IPS-18c (cell line): ENCODE measurements around the gene SGCD.

Experiments used
- H3K4me3 ChIP-seq: 2 replicates; pipeline ENCODE4 v1.7.0; 2013; ENCODE audit warnings: low read depth, mild to moderate bottlenecking, low read length, moderate library complexity; ENCODE audit not compliant: insufficient read depth
- H3K9me3 ChIP-seq: one replicate; pipeline ENCODE4 v1.6.1; 2013; ENCODE audit warnings: mild to moderate bottlenecking, low read length, moderate library complexity; ENCODE audit not compliant: control insufficient read depth, insufficient read depth

SGCD gene

DNA sequence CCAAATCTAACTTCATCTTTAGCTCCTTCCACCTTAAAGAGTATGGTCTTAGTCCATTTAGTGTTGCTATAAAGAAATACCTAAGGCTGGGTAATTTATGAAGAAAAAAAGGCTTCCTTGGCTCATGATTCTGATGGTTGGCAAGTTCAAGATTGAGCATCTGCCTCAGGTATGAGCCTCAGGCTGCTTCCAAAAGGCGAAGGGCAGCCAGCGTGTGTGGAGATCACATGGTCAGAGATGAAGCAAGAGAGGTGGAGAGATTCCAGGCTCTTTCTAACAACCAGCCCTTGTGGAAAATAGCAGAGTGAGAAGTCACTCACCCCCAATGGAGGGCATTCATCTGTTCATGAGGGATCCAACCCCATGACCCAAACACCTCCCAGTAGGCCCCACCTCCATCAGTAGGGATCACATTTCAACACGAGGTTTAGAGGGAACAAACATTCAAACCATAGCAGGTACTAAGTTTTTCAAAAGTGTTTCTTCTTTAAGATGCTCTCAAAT is 225.9 kb downstream of the SGCD start:
- Histone ChIP-seq H3K9me3 (no peaks in the 10 kb centered on the region), H3K4me3 (no peak overlapping the region)

DNA sequence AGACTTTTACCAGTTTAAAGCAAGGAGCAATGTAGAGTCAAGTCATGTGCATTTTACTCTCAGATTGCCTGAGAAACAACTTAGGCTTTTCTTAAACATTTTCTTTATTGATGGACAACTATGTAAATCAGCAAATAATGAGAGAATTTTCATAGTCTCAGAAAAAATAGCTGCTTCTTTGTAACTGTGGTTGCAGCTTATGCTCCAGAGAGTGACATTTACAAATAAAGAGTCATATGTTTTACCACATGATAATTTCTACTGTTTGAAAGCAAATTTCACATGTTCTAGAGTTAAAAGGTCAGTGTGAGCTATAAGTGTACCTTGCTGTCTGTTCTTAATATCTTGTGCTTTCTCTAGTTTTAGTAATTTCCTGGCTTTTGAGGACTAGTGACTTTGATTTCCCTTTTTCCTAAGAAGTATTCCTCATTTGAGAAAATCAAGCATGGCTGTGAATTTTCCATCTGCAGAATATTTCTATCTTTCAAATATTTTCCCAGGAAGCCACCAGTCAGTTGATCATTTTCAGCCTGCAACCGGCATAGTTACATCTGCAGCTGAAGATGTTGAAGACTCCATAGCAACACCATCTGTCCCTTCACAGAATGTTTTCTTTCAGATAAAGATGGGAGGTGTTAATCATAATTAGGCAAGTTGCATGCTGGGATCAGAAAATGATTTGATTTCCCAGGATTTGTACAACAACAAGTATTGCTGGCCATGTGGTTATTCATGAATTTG is 229.9 kb downstream of the SGCD start:
- Histone ChIP-seq H3K4me3 (no peak overlapping the region), H3K9me3 (no peaks in the 10 kb centered on the region)

- Histone ChIP-seq H3K4me3 (no peak overlapping the region), H3K9me3 (no peaks in the 10 kb centered on the region)
Observed at GRCh38 chr5:156560002-156560401, 233.0 kb downstream of the SGCD start.

GRCh38 chr5:156561651-156562050 is 234.7 kb downstream of the SGCD start:
- H3K9me3 ChIP-seq = no peaks in the 10 kb centered on the region
- H3K4me3 ChIP-seq = no peak overlapping the region

DNA sequence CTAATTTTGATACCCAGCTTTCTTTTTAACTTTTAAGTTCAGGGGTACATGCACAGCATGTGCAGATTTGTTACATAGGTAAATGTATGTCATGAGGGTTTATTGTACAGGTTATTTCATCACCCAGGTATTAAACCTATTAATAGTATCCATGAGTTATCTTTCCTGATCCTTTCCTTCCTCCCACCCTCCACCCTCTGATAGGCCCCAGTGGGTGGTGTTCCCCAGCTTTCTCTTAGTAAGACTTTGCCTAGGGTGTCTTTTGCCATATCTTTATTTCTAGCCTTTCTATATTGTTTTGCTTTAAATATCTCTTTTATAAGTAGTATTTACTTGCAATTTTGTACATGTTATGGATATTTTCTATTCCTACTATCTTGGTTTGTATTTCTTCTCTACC is 243.7 kb downstream of the SGCD start:
- H3K4me3 ChIP-seq = no peak overlapping the region
- H3K9me3 ChIP-seq = no peaks in the 10 kb centered on the region

DNA sequence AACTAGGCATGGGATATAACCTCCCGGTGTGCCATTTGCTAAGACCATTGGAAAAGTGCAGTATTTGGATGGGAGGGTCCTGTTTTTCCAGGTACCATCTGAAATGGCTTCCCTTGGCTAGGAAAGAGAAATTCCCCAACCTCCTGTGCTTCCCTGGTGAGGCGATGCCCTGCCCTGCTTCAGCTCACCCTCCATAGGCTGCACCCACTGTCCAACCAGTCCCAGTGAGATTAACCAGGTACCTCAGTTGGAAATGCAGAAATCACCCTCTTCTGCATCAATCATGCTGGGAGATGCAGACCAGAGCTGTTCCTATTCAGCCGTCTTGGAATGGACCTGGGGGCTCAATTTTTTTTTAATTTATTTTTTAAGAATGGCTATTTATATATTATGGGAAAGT is 254.8 kb downstream of the SGCD start:
- H3K4me3 ChIP-seq = no peak overlapping the region
- no peaks in the 10 kb centered on the region for H3K9me3 ChIP-seq

DNA sequence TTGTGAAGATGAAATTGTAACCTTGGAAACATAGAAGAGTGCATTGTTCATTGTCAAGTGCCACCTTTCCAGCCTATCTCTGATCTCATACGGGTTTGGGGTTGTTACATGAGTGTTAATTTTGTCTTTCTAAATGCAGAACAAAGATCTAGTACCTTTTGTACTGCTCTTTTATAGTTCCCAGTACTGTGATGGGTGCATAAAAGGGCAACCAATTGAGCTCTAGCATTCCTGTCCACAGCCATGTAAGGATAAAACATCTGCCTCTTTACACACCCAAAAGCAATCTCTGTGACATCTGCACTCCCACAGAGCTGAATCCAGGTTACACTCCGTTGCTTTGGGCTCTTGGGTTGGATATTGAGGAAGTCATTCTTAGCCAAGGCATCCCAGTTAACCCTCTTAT is 255.2 kb downstream of the SGCD start:
- no peaks in the 10 kb centered on the region for H3K9me3 ChIP-seq
- H3K4me3 ChIP-seq = no peak overlapping the region

DNA sequence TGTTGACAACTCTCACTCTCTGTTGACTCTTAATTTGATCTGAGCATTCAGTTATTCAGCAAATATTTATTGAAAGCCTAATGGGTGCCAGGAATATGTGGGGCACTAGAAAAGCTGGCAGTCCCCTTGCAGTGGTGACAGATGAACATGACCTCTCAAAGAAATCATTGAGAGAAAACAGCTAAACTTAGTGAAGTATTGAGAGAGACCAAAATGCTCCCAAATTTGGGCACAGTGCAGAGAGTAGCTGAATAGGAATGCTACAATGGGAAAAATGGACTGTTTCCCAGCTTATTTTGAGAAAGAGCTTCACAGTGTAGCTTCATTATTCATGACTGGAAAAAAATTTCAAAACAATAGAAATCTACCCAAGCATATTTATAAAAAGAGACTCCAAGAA is 257.9 kb downstream of the SGCD start:
- Histone ChIP-seq H3K4me3 (no peak overlapping the region), H3K9me3 (no peaks in the 10 kb centered on the region)

- H3K9me3 ChIP-seq = no peaks in the 10 kb centered on the region
- H3K4me3 ChIP-seq = no peak overlapping the region
Observed at GRCh38 chr5:156585999-156586398, 259.0 kb downstream of the SGCD start.

DNA sequence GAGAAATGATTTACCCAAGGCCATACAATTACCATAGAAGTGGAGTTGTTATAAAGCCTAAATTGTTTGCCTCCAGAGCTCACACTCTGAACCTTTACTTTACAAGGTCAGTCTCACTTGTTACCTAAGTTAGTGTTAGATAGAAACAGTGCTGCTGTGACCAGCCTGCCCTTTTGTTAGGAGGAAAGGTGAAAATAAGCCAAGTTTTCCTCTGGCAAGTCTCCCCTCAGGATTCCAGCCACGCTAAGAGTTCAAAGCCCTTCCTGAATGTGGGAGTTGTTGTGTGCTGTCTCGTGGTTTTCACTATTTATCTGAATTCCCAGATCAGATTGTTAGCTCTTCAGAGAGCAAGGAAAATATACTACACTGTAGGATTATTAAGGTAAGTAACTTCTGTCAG is 260.0 kb downstream of the SGCD start:
- no peak overlapping the region for H3K4me3 ChIP-seq
- H3K9me3 ChIP-seq = no peaks in the 10 kb centered on the region

DNA sequence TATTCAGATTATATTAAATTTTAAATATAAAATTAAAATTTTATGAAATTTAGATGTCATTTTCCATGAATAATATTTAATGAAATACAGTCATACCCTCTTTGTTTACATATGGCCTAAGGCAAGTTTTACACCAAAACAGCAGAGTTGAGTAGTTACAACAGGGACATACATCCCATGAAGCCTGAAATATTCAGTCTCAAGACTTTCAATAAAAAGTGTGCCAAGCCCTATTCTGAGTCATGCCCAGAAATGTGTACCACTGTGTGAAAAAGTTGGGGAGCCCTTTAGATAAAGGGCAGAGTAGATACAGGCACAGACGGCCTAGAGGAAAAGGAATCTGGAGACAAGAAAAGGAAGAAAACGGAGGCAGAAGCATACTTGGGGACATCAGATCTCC is 261.3 kb downstream of the SGCD start:
- Histone ChIP-seq H3K9me3 (no peaks in the 10 kb centered on the region), H3K4me3 (no peak overlapping the region)

GRCh38 chr5:156589104-156589945 is 262.4 kb downstream of the SGCD start:
- no peak overlapping the region for H3K4me3 ChIP-seq
- no peaks in the 10 kb centered on the region for H3K9me3 ChIP-seq

GRCh38 chr5:156589946-156590216 is 262.9 kb downstream of the SGCD start:
- Histone ChIP-seq H3K4me3 (no peak overlapping the region), H3K9me3 (no peaks in the 10 kb centered on the region)

DNA sequence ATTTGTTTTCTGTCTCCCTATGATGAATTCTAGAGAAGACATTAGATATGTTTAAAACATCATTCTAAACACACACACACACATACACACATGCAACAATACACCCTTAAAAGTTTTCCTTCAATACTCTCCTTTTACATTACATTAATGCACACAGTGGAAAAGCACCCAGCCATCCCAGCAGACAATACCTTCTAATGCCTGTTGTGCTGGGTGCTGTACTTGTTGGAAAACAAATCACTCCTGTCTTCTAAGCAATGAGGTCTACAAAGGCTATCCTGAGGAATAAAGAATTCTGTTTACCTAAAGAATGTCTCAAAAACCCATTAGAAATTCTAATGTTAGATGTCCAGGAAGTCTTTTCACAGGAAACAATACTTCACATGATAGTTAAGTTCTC is 264.0 kb downstream of the SGCD start:
- Histone ChIP-seq H3K9me3 (no peaks in the 10 kb centered on the region), H3K4me3 (no peak overlapping the region)

GRCh38 chr5:156591631-156592030 is 264.7 kb downstream of the SGCD start:
- no peak overlapping the region for H3K4me3 ChIP-seq
- H3K9me3 ChIP-seq = no peaks in the 10 kb centered on the region

DNA sequence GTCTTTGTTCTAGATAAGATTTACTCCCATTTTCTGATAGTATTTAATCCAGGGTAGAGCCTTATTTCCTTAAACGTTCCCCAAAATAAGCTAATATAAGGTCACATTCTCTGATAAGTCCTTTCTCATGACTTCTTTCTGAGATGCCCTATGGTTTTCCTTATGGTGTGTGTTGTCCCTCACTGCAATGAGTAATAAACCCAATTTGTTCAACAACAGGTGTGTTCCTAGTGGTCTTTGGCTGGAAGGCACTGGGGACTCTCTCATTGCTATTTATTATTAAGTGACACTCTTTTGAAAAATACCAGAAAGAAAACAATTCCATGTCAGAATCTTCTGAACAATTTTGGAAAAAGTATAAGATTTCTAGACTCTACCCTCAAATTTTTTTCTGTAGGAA is 266.6 kb downstream of the SGCD start:
- H3K9me3 ChIP-seq = no peaks in the 10 kb centered on the region
- H3K4me3 ChIP-seq = no peak overlapping the region

GRCh38 chr5:156594406-156594805 is 267.4 kb downstream of the SGCD start:
- Histone ChIP-seq H3K9me3 (no peaks in the 10 kb centered on the region), H3K4me3 (no peak overlapping the region)

- no peak overlapping the region for H3K4me3 ChIP-seq
- H3K9me3 ChIP-seq = no peaks in the 10 kb centered on the region
Observed at GRCh38 chr5:156595132-156595787, 268.3 kb downstream of the SGCD start.
